HG02678 (cell line): Measurements from ENCODE around the gene NHERF2.

ENCODE experiments used
- ATAC-seq: cut with Tn5 transposase; IDR thresholded peaks from one replicate; pipeline ENCODE4 v1.9.1; 2021; ENCODE audit warnings: mild to moderate bottlenecking, moderate library complexity; ENCODE audit not compliant: unreplicated experiment

The NHERF2 gene

GRCh38 chr16:1990351-1991134 lies 36.2 kb upstream of the NHERF2 start:
- ATAC-seq = no peak

- no peak for ATAC-seq
Observed at GRCh38 chr16:1991135-1991551, 35.6 kb upstream of the NHERF2 start.

- ATAC-seq = no peak
Observed at GRCh38 chr16:1991588-1991947, 35.1 kb upstream of the NHERF2 start.

GRCh38 chr16:1991948-1992703 lies 34.6 kb upstream of the NHERF2 start:
- peak; percentile 48 for ATAC-seq

GRCh38 chr16:1992704-1993317 lies 33.9 kb upstream of the NHERF2 start:
- ATAC-seq = no peak

- no peak for ATAC-seq
Observed at GRCh38 chr16:1993731-1994131, 33.0 kb upstream of the NHERF2 start.

GRCh38 chr16:1997494-1998359 lies 29.0 kb upstream of the NHERF2 start:
- no peak for ATAC-seq

GRCh38 chr16:1998360-1998835 lies 28.3 kb upstream of the NHERF2 start:
- ATAC-seq = no peak

GRCh38 chr16:1998852-1999801 lies 27.6 kb upstream of the NHERF2 start:
- no peak for ATAC-seq

- no peak for ATAC-seq
Observed at GRCh38 chr16:1999866-2000514, 26.7 kb upstream of the NHERF2 start.

- no peak for ATAC-seq
Observed at GRCh38 chr16:2001035-2001434, 25.7 kb upstream of the NHERF2 start.

- no peak for ATAC-seq
Observed at GRCh38 chr16:2001456-2002355, 25.0 kb upstream of the NHERF2 start.

GRCh38 chr16:2002406-2003230 lies 24.1 kb upstream of the NHERF2 start:
- ATAC-seq = no peak

- no peak for ATAC-seq
Observed at GRCh38 chr16:2003231-2003826, 23.4 kb upstream of the NHERF2 start.

- peak; percentile 67 for ATAC-seq
Observed at GRCh38 chr16:2003827-2004641, 22.7 kb upstream of the NHERF2 start.
